Right renal cortex interstitium (tissue), 3 donors: ENCODE data around the gene SYCN. TPM values are rescaled to one million over a fixed set of nuclear protein-coding genes. Genes with fewer than 3 reads are reported as not detected.
A peak's percentile ranks its signal among the peaks of the same experiment; 100 is the strongest.
"Not testable (repeated sequence)": the region's sequence is repeated elsewhere in the genome, so short reads cannot be mapped to it uniquely, and the experiment has no call there.

Source experiments
- DNase-seq, 3 donors: peaks; one replicate each; pipeline ENCODE4 v3.0.0-alpha.2; 2013; ENCODE audit warnings: low read depth in 3 of 3, low spot score in 2 of 3
- polyA plus RNA-seq, 3 donors: library from polyadenylated mRNA; unstranded; fragments of 120-200 nt; gene quantifications; one replicate each; pipeline ENCODE4 v1.2.1, GENCODE V29; 2013; ENCODE audit not compliant: insufficient read length in 3 of 3

Gene SYCN
- polyA plus RNA-seq, 3 donors: not detected

GRCh38 chr19:39230096-39230764 is 26.2 kb upstream of the SYCN start:
- no peak for DNase-seq

DNA sequence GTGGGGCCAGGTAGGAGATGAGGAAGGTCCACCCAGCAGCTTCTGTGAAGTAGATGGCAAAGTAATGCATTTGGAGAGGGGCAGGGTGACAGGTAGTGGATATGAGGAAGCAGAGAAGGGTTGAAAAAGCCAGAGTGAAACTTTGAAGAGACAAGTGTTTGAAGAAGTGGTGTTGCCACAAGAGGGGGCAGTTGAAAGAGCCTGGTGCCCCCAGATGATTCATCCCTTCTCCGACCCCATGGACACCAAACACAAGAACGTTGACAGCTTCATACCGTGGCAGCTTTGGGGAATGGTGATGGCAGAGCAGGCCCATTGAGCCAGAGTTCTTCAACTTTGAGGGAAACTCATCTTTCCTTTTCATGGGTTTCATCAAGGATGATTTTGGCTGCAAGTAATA is 20.8 kb upstream of the SYCN start:
- DNase-seq: no peak

DNA sequence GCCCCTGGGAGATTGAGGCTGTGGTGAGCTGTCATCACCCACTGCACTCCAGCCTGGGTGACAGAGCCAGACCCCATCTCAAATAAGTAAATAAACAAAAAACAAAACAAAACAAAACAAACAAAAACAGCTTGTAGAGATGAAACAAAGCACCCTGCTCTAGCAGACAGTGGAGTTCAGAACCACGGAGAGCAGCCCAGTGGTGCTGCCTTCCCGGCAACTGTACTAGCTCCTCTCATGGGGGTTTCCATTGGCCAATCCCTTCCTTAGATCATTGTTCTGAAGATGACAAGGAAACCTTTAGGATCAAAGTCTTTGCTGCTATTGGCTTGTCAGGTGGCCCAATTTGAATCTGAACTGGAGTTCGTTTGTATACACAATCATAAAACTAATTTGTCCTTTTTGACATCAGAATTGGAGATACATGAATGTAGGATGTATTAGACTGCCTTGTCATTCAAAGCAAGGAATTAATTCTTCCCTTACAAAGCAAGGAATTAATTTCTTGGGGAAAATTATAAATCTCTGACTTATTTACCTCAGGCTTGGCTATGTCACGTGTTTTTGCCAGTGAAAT is 19.7 kb upstream of the SYCN start:
- DNase-seq: peak in 1 of 3 donors; percentile 49

- DNase-seq: not testable (repeated sequence)
These were observed 15.0 kb upstream of the SYCN start for GRCh38 chr19:39219108-39219507.

- DNase-seq: no peak
These were observed 14.4 kb upstream of the SYCN start for GRCh38 chr19:39218230-39219007.

GRCh38 chr19:39217094-39217493 is 13.0 kb upstream of the SYCN start:
- DNase-seq: no peak

DNA sequence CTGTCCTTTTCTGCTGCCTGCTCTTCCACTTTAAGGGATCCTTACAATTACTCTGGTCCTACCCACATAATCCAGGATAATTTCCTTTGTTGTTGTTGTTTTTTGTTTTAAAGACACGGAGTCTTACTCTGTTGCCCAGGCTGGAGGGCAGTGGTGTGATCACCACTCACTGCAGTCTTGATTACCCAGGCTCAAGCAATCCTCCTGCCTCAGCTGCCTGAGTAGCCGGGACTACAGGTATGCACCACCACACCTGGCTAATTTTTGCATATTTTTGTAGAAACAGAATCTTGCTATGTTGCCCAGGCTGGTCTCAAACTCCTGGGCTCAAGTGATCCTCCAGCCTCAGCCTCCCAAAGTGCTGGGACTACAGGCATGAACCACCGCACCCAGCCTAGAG is 11.3 kb upstream of the SYCN start:
- DNase-seq: not testable (repeated sequence)

GRCh38 chr19:39212375-39212742 is 8.3 kb upstream of the SYCN start:
- DNase-seq: no peak

GRCh38 chr19:39211731-39212374 is 7.8 kb upstream of the SYCN start:
- DNase-seq: no peak

DNA sequence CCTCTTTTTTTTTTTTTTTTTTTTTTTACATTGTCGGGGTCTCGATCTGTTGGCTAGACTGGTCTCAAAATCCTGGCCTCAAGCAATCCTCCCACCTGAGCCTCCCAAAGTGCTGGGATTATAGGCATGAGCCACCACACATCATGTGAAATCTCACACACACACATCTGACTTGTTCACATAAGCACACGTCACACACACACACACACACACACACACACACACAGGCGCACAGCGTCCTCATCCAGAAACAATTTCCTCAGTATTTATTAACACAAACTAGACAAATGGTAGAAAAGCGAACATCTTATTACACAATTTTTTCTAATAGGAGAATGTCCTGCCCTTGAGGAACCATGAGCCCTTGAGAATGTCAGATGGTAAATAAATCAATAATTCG is 5.1 kb upstream of the SYCN start:
- DNase-seq: no peak

- DNase-seq: no peak
These were observed 4.2 kb upstream of the SYCN start for GRCh38 chr19:39208175-39208795.

DNA sequence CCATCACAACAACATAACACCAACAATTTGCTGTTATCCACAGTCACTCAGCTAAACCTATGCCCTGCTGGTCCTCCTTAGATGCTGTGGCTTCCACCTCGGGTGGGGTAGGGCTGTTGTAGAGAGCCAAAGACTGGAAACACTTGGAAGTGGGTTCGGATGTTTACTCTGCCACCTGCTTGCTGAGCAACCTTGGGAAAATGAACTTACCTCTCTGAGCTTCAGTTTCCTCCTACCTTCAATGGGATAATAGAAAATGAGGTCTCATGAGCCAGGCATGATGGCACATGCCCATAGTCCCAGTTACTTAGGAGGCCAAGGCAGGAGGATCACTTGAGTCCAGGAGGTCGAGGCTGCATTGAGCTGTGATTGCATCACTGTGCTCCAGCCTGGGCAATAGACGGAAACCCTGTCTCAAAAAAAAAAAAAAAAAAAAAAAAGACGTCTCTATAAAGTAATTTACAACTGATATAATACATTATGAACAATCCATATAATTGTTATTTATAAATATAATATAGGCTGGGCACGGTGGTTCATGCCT is 3.3 kb upstream of the SYCN start:
- DNase-seq: no peak

DNA sequence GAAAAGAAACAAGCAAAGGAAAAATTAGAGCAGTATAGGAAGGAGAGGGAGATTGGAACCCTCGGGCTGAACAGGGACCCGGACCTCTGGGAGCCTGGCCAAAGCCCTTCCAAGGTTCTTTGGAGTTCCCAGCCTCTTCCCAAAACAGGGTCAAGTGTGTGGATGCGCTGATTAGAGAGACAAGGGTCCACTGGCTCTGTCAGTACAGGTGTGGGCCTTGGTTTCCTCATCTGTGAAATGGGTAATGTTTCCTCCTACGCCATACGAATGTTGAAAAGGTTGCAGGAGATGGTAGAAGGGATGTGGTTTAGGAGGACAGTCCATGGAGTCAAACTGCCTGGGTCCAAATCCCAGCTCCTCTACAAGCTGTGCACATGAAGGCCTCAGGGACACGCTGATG is 2.1 kb upstream of the SYCN start:
- no peak for DNase-seq

DNA sequence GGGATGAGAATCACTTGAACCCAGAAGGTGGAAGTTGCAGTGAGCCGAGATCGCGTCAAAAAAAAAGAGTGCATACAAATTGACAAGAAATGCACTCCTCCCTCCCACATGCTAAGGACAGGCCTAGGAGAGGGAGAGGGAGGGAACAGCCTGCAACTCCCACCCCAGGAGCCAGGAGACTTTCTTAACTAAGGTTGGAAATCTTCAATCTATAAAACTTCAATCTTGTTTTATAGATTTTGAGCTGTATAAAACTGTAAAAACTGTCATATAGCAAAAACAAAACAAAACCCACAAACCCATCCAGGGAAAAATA is 1.3 kb upstream of the SYCN start:
- no peak for DNase-seq

DNA sequence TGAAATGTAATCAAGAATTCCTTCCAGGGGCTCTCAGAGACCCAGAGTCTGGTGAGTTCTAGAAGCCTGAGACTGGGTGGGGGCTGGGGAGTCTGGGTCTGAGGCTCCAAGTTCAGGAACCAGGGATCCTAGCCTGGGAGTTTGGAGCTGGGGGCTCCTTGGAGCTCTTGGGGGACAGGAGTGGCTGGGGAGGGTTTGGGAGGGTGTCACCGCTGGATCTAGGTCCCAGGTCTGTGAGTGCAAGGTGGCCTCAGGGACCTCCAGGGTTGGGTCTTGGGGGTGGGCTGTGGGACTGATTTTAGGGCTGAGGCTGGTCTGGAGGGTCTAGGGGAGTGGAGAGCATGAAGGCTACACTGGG is 1.1 kb downstream of the SYCN start:
- no peak for DNase-seq

DNA sequence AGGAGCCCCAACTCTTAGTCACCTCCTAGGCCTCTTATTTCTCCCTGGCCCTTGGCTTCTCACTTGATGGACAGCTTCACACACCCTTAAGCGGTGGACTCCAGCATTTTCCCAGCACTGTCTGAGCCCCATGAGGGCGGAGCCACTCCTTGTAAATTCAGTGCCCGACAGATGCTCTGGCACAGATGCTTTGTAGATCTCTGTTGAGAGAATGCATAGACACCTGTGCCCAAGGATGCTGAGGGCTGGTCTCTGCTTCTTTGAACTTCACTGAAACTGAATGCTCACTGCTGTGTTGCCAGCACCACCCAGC is 3.3 kb downstream of the SYCN start:
- no peak for DNase-seq

DNA sequence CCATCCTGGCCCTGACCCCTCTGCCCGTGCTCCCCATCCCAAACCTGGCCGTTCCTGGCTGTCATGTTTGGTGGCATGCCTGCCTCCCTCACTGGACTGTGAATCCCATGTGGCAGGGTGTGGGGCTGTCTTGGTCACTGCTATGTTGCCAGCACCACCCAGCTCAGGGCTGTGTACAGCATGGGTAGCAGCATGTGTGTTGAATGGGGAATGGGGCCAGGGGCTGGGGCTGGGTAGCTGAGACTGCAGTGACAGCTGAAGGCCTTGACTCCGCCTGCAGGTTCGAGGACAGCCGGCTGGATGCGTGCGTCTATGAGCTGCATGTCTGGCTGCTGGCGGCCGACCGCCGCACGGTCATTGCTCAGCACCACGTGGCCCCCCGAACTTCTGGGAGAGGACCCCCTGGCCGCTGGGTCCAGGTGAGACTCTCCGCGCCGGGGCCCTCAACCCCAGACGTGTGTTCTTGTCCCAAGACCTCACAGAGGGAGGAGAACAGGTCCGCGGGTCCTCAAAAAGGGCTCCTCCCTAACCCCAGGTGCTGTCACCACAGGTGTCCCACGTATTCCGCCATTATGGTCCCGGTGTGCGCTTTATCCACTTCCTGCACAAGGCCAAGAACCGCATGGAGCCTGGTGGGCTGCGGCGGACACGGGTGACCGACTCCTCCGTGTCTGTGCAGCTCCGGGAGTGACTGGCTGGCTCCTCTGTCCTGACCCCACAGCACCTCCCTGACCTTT is 3.8 kb downstream of the SYCN start:
- no peak for DNase-seq

- DNase-seq: peak; percentile 38 to 72 (median 53)
These were observed 5.0 kb downstream of the SYCN start for GRCh38 chr19:39199025-39199424.

- no peak for DNase-seq
These were observed 6.3 kb downstream of the SYCN start for GRCh38 chr19:39197808-39198207.

DNA sequence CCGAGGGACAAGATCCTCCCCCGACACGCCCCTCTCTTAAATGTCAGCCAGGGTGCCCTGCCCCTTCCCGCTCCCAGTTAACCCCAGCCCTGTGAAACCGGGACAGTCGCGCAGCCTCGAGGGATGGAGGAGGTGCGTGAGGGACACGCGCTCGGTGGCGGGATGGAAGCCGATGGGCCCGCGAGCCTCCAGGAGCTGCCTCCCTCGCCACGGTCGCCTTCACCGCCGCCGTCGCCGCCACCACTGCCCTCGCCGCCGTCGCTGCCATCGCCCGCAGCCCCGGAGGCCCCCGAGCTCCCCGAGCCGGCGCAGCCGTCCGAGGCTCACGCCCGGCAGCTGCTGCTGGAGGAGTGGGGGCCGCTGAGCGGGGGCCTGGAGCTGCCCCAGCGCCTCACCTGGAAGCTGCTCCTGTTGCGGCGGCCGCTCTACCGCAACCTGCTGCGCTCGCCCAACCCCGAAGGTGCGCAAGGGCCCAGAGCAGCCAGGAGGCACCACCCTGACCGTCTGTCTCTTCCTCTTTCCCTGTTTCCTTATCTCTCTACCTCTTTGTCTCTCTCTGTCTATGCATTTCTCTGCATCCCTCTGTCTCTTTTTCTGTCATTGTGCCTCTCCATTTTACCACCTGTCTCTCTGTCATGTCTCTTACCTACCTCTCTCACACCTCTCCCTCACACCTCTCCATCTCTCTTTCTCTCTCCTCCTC is 7.1 kb downstream of the SYCN start, which contains the start of gene NCCRP1:
NCCRP1 (plus strand) TSS at position 105 of the 703 bp plus-strand sequence; CDS start at position 124, 19 bp downstream.
- DNase-seq: no peak
